Spleen (tissue), 13 donors: ENCODE measurements around the gene STARD13. TPM values are rescaled to one million over a fixed set of nuclear protein-coding genes. Genes with fewer than 3 reads are reported as not detected.
A peak's percentile ranks its signal among the peaks of the same experiment; 100 is the strongest.

Experiments used
- DNase-seq: peaks from one replicate; pipeline ENCODE4 v3.0.0-alpha.2; 2020
- H3K27ac ChIP-seq, 8 donors: fragments of 200-600 bp; sonication (generic) in 7 of 8; 1 replicate in 4 of 8; 2 replicates in 4 of 8; pipeline versions ENCODE4 v1.5.0 to v1.8.0; 2016 to 2021; ENCODE audit warnings: inconsistent platforms in 4 of 8, mild to moderate bottlenecking in 4 of 8, moderate library complexity in 1 of 8
- H3K27me3 ChIP-seq, 7 donors: fragments of 200-600 bp; sonication (generic) in 6 of 7; replicated peaks in 1 of 7; 1 replicate in 4 of 7; 2 replicates in 3 of 7; pipeline versions ENCODE4 v1.5.0 to v1.8.0; 2016 to 2021; ENCODE audit warnings: inconsistent platforms in 3 of 7, mild to moderate bottlenecking in 1 of 7
- H3K36me3 ChIP-seq, 6 donors: fragments of 200-600 bp; sonication (generic) in 5 of 6; 1 replicate in 4 of 6; 2 replicates in 2 of 6; pipeline versions ENCODE4 v1.5.0 to v1.8.0; 2016 to 2021; ENCODE audit warnings: inconsistent platforms in 2 of 6
- H3K4me1 ChIP-seq, 6 donors: fragments of 200-600 bp; sonication (generic) in 5 of 6; 1 replicate in 3 of 6; 2 replicates in 3 of 6; pipeline versions ENCODE4 v1.5.0 to v1.8.0; 2016 to 2021; ENCODE audit warnings: inconsistent platforms in 3 of 6
- H3K4me3 ChIP-seq, 8 donors: fragments of 200-600 bp; sonication (generic) in 7 of 8; 1 replicate in 4 of 8; 2 replicates in 4 of 8; pipeline versions ENCODE4 v1.5.0 to v1.8.0; 2016 to 2021; ENCODE audit warnings: inconsistent platforms in 4 of 8, mild to moderate bottlenecking in 4 of 8, moderate library complexity in 2 of 8
- H3K9me3 ChIP-seq, 8 donors: fragments of 200-600 bp; sonication (generic) in 7 of 8; 1 replicate in 4 of 8; 2 replicates in 4 of 8; pipeline versions ENCODE4 v1.5.0 to v1.8.0; 2016 to 2021; ENCODE audit warnings: inconsistent platforms in 4 of 8
- CTCF ChIP-seq, 11 experiments: fragments of 200-600 bp in 7 of 11; fragments of 450-650 bp in 4 of 11; sonication (generic) in 4 of 11; IDR thresholded peaks in 8 of 11; conservative IDR thresholded peaks in 3 of 11; 1 replicate in 7 of 11; 2 replicates in 4 of 11; pipeline versions ENCODE4 v1.4.0 to v1.8.0; 2016 to 2021; ENCODE audit warnings: antibody characterized with exemption in 11 of 11, inconsistent platforms in 4 of 11, mild to moderate bottlenecking in 1 of 11
- POLR2A ChIP-seq, 3 donors: fragments of 450-650 bp; IDR thresholded peaks; one replicate each; pipeline ENCODE4 v1.5.1; 2017; ENCODE audit warnings: antibody characterized with exemption in 3 of 3, mild to moderate bottlenecking in 1 of 3
- POLR2AphosphoS5 ChIP-seq, 3 donors: sonication (generic); formaldehyde crosslinking; IDR thresholded peaks; one replicate each; pipeline ENCODE4 v1.5.1; 2017; ENCODE audit warnings: antibody characterized with exemption in 3 of 3
- WGBS, 5 donors: extraction: QIAGEN DNeasy Blood & Tissue Kit in 3 of 5; methylation state at CpG; one replicate each; pipeline versions ENCODE4 v1.1.5 to v1.1.7; 2013 to 2018; 5-methylcytosine and 5-hydroxymethylcytosine counted together
- intact Hi-C: fragments of 100-400 bp; cut with DNase I; formaldehyde crosslinking; loops from one replicate; pipeline ENCODE4 v1.15.0; 2023; ENCODE audit warnings: low total_unique reads
- long read RNA-seq, 2 donors: transcript quantifications; one replicate each; lab custom pipeline, GENCODE V29; 2026
- polyA plus RNA-seq, 3 donors: library from polyadenylated mRNA; stranded (reverse); fragments of 200-250 nt; gene quantifications; one replicate each; pipeline ENCODE4 v1.2.1, GENCODE V29; 2013
- total RNA-seq, 7 donors: library from RNA; depleted of rRNA in 3 of 7; stranded (reverse); fragments of >200 nt in 3 of 7; fragmentation: NEBNext Ultra II Directional in 4 of 7; extraction: Animal tissue kit (Norgen Biotek cat#: 25700) in 4 of 7; gene quantifications; one replicate each; pipeline versions ENCODE4 v1.1.0 to v1.2.1, GENCODE V29; 2016 to 2021
- donor health status: healthy with polysubstance abuse.
- donor health status: DM: no; HTN: no; CAD: no; lungs with moderate emphysema.
- donor health status: DM: no; HTN: no; CAD: no.
- donor health status: Bipolar disorder and iron deficiency.
- donor health status: healthy.
- donor health status: DM: no; HTN: no; CAD: no.
- donor health status: DM: yes; HTN: yes; CAD: no.

Gene STARD13
- 10 to 100 TPM; 19.2 to 58.1 (median 37.4) TPM for total RNA-seq
- 1 to 10 TPM; 1.4 to 5.2 (median 2.1) TPM for polyA plus RNA-seq
- long read RNA-seq, donor 1, partial matches to known transcripts: 0 of 1 reads
- long read RNA-seq, donor 1, other reads (novel, unspliced or antisense): 0 of 1 reads
- long read RNA-seq, donor 2, full-length matches to known transcripts: 1 of 1 reads
- long read RNA-seq, donor 2, partial matches to known transcripts: 0 of 1 reads
- long read RNA-seq, donor 2, other reads (novel, unspliced or antisense): 0 of 1 reads

GRCh38 chr13:33285420-33286124, at the start of gene STARD13:
Gene STARD13 (minus strand): TSS chr13:33285755. CDS start chr13:33285638, 117 bp downstream.
- Histone ChIP-seq H3K27me3 (peaks cover 0 to 14% (median 0%) of the 10 kb centered on the region in 7 donors), H3K36me3 (no peaks in the 10 kb centered on the region), H3K4me3 (peak within 1 kb of the TSS; percentile 17 to 73 (median 46)), H3K9me3 (no peaks in the 10 kb centered on the region), H3K27ac (peak within 1 kb of the TSS; percentile 44 to 93 (median 87)), H3K4me1 (peaks cover 0 to 42% (median 10%) of the 10 kb centered on the region in 6 donors)
- intact Hi-C loops: no loop called here
- peak; percentile 82 for DNase-seq
- 2 to 5% (median 3%) methylated on average over 20 of the region's 20 CpGs for WGBS, 5 donors
- TF ChIP-seq CTCF (IDR thresholded peaks at IDR 0.05 in 8 of 11, conservative IDR thresholded peaks at IDR 0.05 in 3 of 11): peak in 10 of 11 experiments; percentile 14 to 56 (median 38)
- TF ChIP-seq POLR2AphosphoS5 (IDR thresholded peaks at IDR 0.05): peak; percentile 23 to 95 (median 90)
- peak in 2 of 3 donors; percentile 57 to 93 for TF ChIP-seq POLR2A (IDR thresholded peaks at IDR 0.05)

GRCh38 chr13:33334831-33335230, 49.3 kb upstream of the STARD13 start:
- Histone ChIP-seq H3K27ac (no peak overlapping the region), H3K4me3 (no peak overlapping the region), H3K27me3 (no peaks in the 10 kb centered on the region), H3K36me3 (no peaks in the 10 kb centered on the region), H3K4me1 (no peaks in the 10 kb centered on the region), H3K9me3 (no peaks in the 10 kb centered on the region)
- intact Hi-C loops: no loop called here
- TF ChIP-seq CTCF (IDR thresholded peaks at IDR 0.05 in 8 of 11, conservative IDR thresholded peaks at IDR 0.05 in 3 of 11) (no peak), POLR2AphosphoS5 (IDR thresholded peaks at IDR 0.05) (no peak)
- no peak for DNase-seq
- 75 to 85% (median 81%) methylated on average over 7 of the region's 7 CpGs for WGBS, 5 donors

GRCh38 chr13:33331962-33332361, 46.4 kb upstream of the STARD13 start:
- H3K27me3 ChIP-seq: no peaks in the 10 kb centered on the region
- H3K36me3 ChIP-seq: no peaks in the 10 kb centered on the region
- no peak for TF ChIP-seq CTCF (IDR thresholded peaks at IDR 0.05 in 8 of 11, conservative IDR thresholded peaks at IDR 0.05 in 3 of 11)
- TF ChIP-seq POLR2A (IDR thresholded peaks at IDR 0.05): no peak
- no peak for TF ChIP-seq POLR2AphosphoS5 (IDR thresholded peaks at IDR 0.05)
- H3K27ac ChIP-seq: no peak overlapping the region
- no peaks in the 10 kb centered on the region for H3K4me1 ChIP-seq
- DNase-seq: no peak
- intact Hi-C loops: no loop called here
- no peaks in the 10 kb centered on the region for H3K9me3 ChIP-seq
- no peak overlapping the region for H3K4me3 ChIP-seq
- 77 to 89% (median 83%) methylated on average over 3 of the region's 3 CpGs for WGBS, 5 donors

- no peaks in the 10 kb centered on the region for H3K4me1 ChIP-seq
- no peaks in the 10 kb centered on the region for H3K36me3 ChIP-seq
- no peaks in the 10 kb centered on the region for H3K9me3 ChIP-seq
- TF ChIP-seq POLR2A (IDR thresholded peaks at IDR 0.05) (no peak), CTCF (IDR thresholded peaks at IDR 0.05 in 8 of 11, conservative IDR thresholded peaks at IDR 0.05 in 3 of 11) (no peak), POLR2AphosphoS5 (IDR thresholded peaks at IDR 0.05) (no peak)
- 85 to 93% (median 88%) methylated on average over 6 of the region's 6 CpGs for WGBS, 5 donors
- H3K4me3 ChIP-seq: no peak overlapping the region
- no peak for DNase-seq
- H3K27me3 ChIP-seq: no peaks in the 10 kb centered on the region
- intact Hi-C loops: no loop called here
- H3K27ac ChIP-seq: no peak overlapping the region
Measured at GRCh38 chr13:33330483-33330882, 44.9 kb upstream of the STARD13 start.
